ENCODE measurements around the gene ADGRB2.

DNA sequence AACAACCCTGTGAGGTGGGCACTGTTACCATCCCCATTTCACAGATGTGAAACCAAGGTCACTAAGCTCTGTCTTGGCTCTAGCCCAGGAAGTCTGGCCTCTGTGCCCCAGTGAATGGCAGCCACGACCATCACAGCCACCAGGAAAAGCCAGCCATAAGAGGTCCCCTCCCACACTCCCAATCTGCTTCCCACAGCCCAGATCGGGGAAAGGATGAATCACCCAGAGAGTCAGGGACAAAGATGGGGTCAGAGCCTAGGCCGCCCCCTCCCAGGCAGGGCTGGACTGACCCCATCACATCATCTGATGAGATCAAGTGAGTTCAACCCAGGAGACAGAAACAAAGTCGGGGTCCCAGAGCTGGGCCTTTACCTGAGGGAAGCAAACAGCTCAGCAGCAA lies 37.4 kb downstream of the ADGRB2 start:
- TF ChIP-seq, protein P1, sequence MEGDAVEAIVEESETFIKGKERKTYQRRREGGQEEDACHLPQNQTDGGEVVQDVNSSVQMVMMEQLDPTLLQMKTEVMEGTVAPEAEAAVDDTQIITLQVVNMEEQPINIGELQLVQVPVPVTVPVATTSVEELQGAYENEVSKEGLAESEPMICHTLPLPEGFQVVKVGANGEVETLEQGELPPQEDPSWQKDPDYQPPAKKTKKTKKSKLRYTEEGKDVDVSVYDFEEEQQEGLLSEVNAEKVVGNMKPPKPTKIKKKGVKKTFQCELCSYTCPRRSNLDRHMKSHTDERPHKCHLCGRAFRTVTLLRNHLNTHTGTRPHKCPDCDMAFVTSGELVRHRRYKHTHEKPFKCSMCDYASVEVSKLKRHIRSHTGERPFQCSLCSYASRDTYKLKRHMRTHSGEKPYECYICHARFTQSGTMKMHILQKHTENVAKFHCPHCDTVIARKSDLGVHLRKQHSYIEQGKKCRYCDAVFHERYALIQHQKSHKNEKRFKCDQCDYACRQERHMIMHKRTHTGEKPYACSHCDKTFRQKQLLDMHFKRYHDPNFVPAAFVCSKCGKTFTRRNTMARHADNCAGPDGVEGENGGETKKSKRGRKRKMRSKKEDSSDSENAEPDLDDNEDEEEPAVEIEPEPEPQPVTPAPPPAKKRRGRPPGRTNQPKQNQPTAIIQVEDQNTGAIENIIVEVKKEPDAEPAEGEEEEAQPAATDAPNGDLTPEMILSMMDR (IDR thresholded peaks at IDR 0.05): no peak
- no peak for TF ChIP-seq POLR2A (IDR thresholded peaks at IDR 0.05)
- TF ChIP-seq POLR2AphosphoS5 (IDR thresholded peaks at IDR 0.05): no peak

Data from suprapubic skin (tissue), 4 donors.